Caco-2 (cell line): ENCODE data around the gene KRTAP4-16. TPM values are rescaled to one million over a fixed set of nuclear protein-coding genes. Genes with fewer than 3 reads are reported as not detected.
"Not testable (repeated sequence)": the region's sequence is repeated elsewhere in the genome, so short reads cannot be mapped to it uniquely, and the experiment has no call there.

Source experiments
- BruUV-seq: library from RNA; stranded (reverse); fragments of 400-500 nt; replicated peaks from 2 replicates; lab custom pipeline; 2021; lab: Mats Ljungman, UMichigan
- CTCF ChIA-PET: fragments of 300-600 bp; sonication (Branson Sonifier 250); formaldehyde crosslinking; loops from one replicate; lab custom pipeline; 2022; ENCODE audit warnings: antibody characterized with exemption; lab: Charles Lee
- POLR2A ChIA-PET: fragments of 300-600 bp; sonication (Branson Sonifier 250); formaldehyde crosslinking; loops from one replicate; lab custom pipeline; 2022; ENCODE audit warnings: antibody characterized with exemption; lab: Charles Lee
- DNase-seq, 2 experiments: peaks; one replicate each; pipeline versions ENCODE4 v3.0.0 to v3.0.0-alpha.2; 2020 to 2022
- H3K27me3 ChIP-seq: replicated peaks from 2 replicates; pipeline ENCODE4 v1.6.0; 2011; ENCODE audit warnings: low read length; ENCODE audit not compliant: control insufficient read depth, insufficient read depth
- H3K36me3 ChIP-seq: 2 replicates; pipeline ENCODE4 v1.5.1; 2011; ENCODE audit warnings: low read length; ENCODE audit not compliant: control insufficient read depth, insufficient read depth
- H3K4me1 ChIP-seq: fragments of 250-450 bp; sonication (Bioruptor Pico); 2 replicates; pipeline ENCODE4 v1.5.1; 2020; ENCODE audit warnings: mild to moderate bottlenecking
- H3K4me3 ChIP-seq: 2 replicates; pipeline ENCODE4 v1.5.1; 2011; ENCODE audit warnings: low read depth, mild to moderate bottlenecking, control low read depth, low read length
- H3K9me3 ChIP-seq: fragments of 250-450 bp; sonication (Bioruptor Pico); 2 replicates; pipeline ENCODE4 v1.5.1; 2020; ENCODE audit warnings: mild to moderate bottlenecking, moderate library complexity
- H3K27ac Mint-ChIP-seq: one replicate; pipeline ENCODE4 v1.8.0; 2022; ENCODE audit warnings: mixed read lengths; ENCODE audit not compliant: unreplicated experiment
- H3K27me3 Mint-ChIP-seq: one replicate; pipeline ENCODE4 v1.8.0; 2022; ENCODE audit warnings: mixed read lengths; ENCODE audit not compliant: insufficient read depth, unreplicated experiment
- H3K36me3 Mint-ChIP-seq: one replicate; pipeline ENCODE4 v1.8.0; 2022; ENCODE audit warnings: mild to moderate bottlenecking, mixed read lengths; ENCODE audit not compliant: insufficient read depth, unreplicated experiment
- H3K4me1 Mint-ChIP-seq: one replicate; pipeline ENCODE4 v1.8.0; 2022; ENCODE audit warnings: low read depth, mixed read lengths; ENCODE audit not compliant: unreplicated experiment
- H3K4me3 Mint-ChIP-seq: one replicate; pipeline ENCODE4 v1.8.0; 2022; ENCODE audit warnings: mild to moderate bottlenecking, moderate library complexity, mixed read lengths; ENCODE audit not compliant: unreplicated experiment
- H3K9me3 Mint-ChIP-seq: one replicate; pipeline ENCODE4 v1.8.0; 2022; ENCODE audit warnings: mixed read lengths; ENCODE audit not compliant: unreplicated experiment
- CTCF ChIP-seq, 2 experiments: fragments of 200-600 bp in 1 of 2; IDR thresholded peaks; 1 replicate in 1 of 2; 2 replicates in 1 of 2; pipeline versions ENCODE4 v1.5.1 to v1.8.0; 2011 to 2022; ENCODE audit warnings: antibody characterized with exemption in 1 of 2, control low read depth in 1 of 2, inconsistent platforms in 1 of 2, low read depth in 1 of 2, low read length in 1 of 2, mild to moderate bottlenecking in 1 of 2, moderate library complexity in 1 of 2; ENCODE audit not compliant: insufficient read depth in 1 of 2, severe bottlenecking in 1 of 2, unreplicated experiment in 1 of 2
- intact Hi-C: fragments of 100-400 bp; cut with micrococcal nuclease; formaldehyde crosslinking; loops from one replicate; pipeline ENCODE4 v1.10.0; 2022; ENCODE audit not compliant: unreplicated experiment
- total RNA-seq: library from RNA; stranded (reverse); gene quantifications from 2 replicates; pipeline ENCODE4 v1.2.3, GENCODE V29; 2022

KRTAP4-16 gene
- total RNA-seq, 1 experiment from 2014 or later, result not detected

- Histone ChIP-seq H3K27me3 (no peaks in the 10 kb centered on the region), H3K4me1 (no peaks in the 10 kb centered on the region), H3K4me3 (no peak within 1 kb of the TSS), H3K36me3 (no peaks in the 10 kb centered on the region), H3K9me3 (no peaks in the 10 kb centered on the region)
- intact Hi-C loops, result no loop called here
- Mint-ChIP-seq H3K9me3 (peaks cover 9% of the 10 kb centered on the region), H3K27ac (no peak within 1 kb of the TSS), H3K4me3 (no peak within 1 kb of the TSS), H3K27me3 (no peaks in the 10 kb centered on the region), H3K4me1 (no peaks in the 10 kb centered on the region), H3K36me3 (no peaks in the 10 kb centered on the region)
- BruUV-seq, result no TSS peak
- DNase-seq, result no peak
- no peak for TF ChIP-seq CTCF (IDR thresholded peaks at IDR 0.05; ENCODE audit: insufficient read depth in 1 of 2, low read depth in 1 of 2, low read length in 1 of 2, severe bottlenecking in 1 of 2, unreplicated experiment in 1 of 2)
- ChIA-PET POLR2A (no interaction called here), CTCF (no interaction called here)
These were observed 47.6 kb upstream of the KRTAP4-16 start, which contains the start of gene KRTAP4-5 for GRCh38 chr17:41149652-41149985. Gene KRTAP4-5, minus strand, starts transcription at chr17:41149825. Its CDS starts 58 bp downstream, at chr17:41149767.

- POLR2A ChIA-PET, DNase-seq, H3K4me3 ChIP-seq, H3K36me3 Mint-ChIP-seq, H3K4me1 ChIP-seq, H3K27me3 Mint-ChIP-seq, H3K4me3 Mint-ChIP-seq, H3K27ac Mint-ChIP-seq, intact Hi-C loops, H3K9me3 ChIP-seq, H3K4me1 Mint-ChIP-seq, H3K36me3 ChIP-seq, CTCF ChIA-PET, H3K27me3 ChIP-seq, BruUV-seq: not testable (repeated sequence)
- peaks cover 12% of the 10 kb centered on the region for H3K9me3 Mint-ChIP-seq
These were observed 47.1 kb upstream of the KRTAP4-16 start for GRCh38 chr17:41148971-41149651.

GRCh38 chr17:41147531-41148204 is 45.7 kb upstream of the KRTAP4-16 start:
- CTCF ChIA-PET, result no interaction called here
- Histone ChIP-seq H3K4me1 (no peaks in the 10 kb centered on the region), H3K9me3 (peaks cover 7% of the 10 kb centered on the region; the same call in 1 of the 2 replicates), H3K4me3 (no peak overlapping the region), H3K36me3 (no peaks in the 10 kb centered on the region), H3K27me3 (no peaks in the 10 kb centered on the region)
- Mint-ChIP-seq H3K36me3 (no peaks in the 10 kb centered on the region), H3K27ac (peak overlapping the region; percentile 30), H3K9me3 (peaks cover 26% of the 10 kb centered on the region), H3K4me3 (no peak overlapping the region), H3K27me3 (no peaks in the 10 kb centered on the region), H3K4me1 (no peaks in the 10 kb centered on the region)
- no TSS peak for BruUV-seq
- no peak for TF ChIP-seq CTCF (IDR thresholded peaks at IDR 0.05; ENCODE audit: insufficient read depth in 1 of 2, low read depth in 1 of 2, low read length in 1 of 2, severe bottlenecking in 1 of 2, unreplicated experiment in 1 of 2)
- intact Hi-C loops, result no loop called here
- no peak for DNase-seq
- POLR2A ChIA-PET, result no interaction called here
